OCI-LY7 (cell line): ENCODE results near the gene CTNS. TPM values are rescaled to one million over a fixed set of nuclear protein-coding genes. Genes with fewer than 3 reads are reported as not detected.

Experiments
- BruUV-seq: library from RNA; stranded (reverse); fragments of 400-500 nt; replicated peaks from 2 replicates; lab custom pipeline; 2021; lab: Mats Ljungman, UMichigan
- CTCF ChIA-PET: fragments of 300-600 bp; sonication (Branson Sonifier 250); formaldehyde crosslinking; loops from one replicate; lab custom pipeline; 2022; ENCODE audit warnings: antibody characterized with exemption; ENCODE audit not compliant: unreplicated experiment; lab: Charles Lee
- POLR2A ChIA-PET: fragments of 300-600 bp; sonication (Branson Sonifier 250); formaldehyde crosslinking; loops from one replicate; lab custom pipeline; 2022; ENCODE audit warnings: antibody characterized with exemption; lab: Charles Lee
- DNase-seq: peaks from one replicate; pipeline ENCODE4 v3.0.0-alpha.2; 2015; ENCODE audit warnings: low spot score
- H2AFZ ChIP-seq: fragments of 200-600 bp; sonication (generic), shearing (Covaris generic); 2 replicates; pipeline ENCODE4 v1.6.1; 2014; ENCODE audit warnings: mild to moderate bottlenecking, antibody characterized with exemption, low read length, moderate library complexity
- H3K27ac ChIP-seq: fragments of 200-600 bp; sonication (generic); 2 replicates; pipeline ENCODE4 v1.5.1; 2014; ENCODE audit warnings: mixed run types, low read depth, mild to moderate bottlenecking, moderate library complexity, low read length, inconsistent platforms; ENCODE audit not compliant: poor library complexity, severe bottlenecking
- H3K36me3 ChIP-seq: fragments of 200-600 bp; sonication (generic); 2 replicates; pipeline ENCODE4 v1.6.1; 2014; ENCODE audit warnings: mild to moderate bottlenecking, antibody characterized with exemption, low read length, moderate library complexity, mixed read lengths; ENCODE audit not compliant: insufficient read depth
- H3K4me1 ChIP-seq: fragments of 200-600 bp; sonication (generic); 2 replicates; pipeline ENCODE4 v1.5.1; 2014; ENCODE audit warnings: mild to moderate bottlenecking, low read length; ENCODE audit not compliant: insufficient read depth, poor library complexity, severe bottlenecking
- H3K4me2 ChIP-seq: fragments of 200-600 bp; sonication (generic); 2 replicates; pipeline ENCODE4 v1.6.1; 2014; ENCODE audit warnings: mild to moderate bottlenecking, low read length
- H3K4me3 ChIP-seq: fragments of 200-600 bp; sonication (generic); 2 replicates; pipeline ENCODE4 v1.5.1; 2014; ENCODE audit warnings: mild to moderate bottlenecking, low read depth, low read length; ENCODE audit not compliant: poor library complexity, severe bottlenecking
- H3K79me2 ChIP-seq: fragments of 200-600 bp; sonication (generic); 2 replicates; pipeline ENCODE4 v1.6.1; 2016; ENCODE audit warnings: low read depth, mild to moderate bottlenecking, low read length, moderate library complexity, mixed read lengths; ENCODE audit not compliant: insufficient read depth
- H3K9me2 ChIP-seq: fragments of 200-600 bp; sonication (generic); 2 replicates; pipeline ENCODE4 v1.6.1; 2016; ENCODE audit warnings: mild to moderate bottlenecking, low read length, mixed read lengths; ENCODE audit not compliant: insufficient read depth
- H3K9me3 ChIP-seq: fragments of 200-600 bp; sonication (generic); 2 replicates; pipeline ENCODE4 v1.6.1; 2014; ENCODE audit warnings: mild to moderate bottlenecking, mixed run types, low read length, mixed read lengths
- H4K20me1 ChIP-seq: fragments of 200-600 bp; sonication (generic); 2 replicates; pipeline ENCODE4 v1.6.1; 2014; ENCODE audit warnings: mild to moderate bottlenecking, antibody characterized with exemption, low read length, moderate library complexity, mixed read lengths; ENCODE audit not compliant: insufficient read depth
- EZH2phosphoT487 ChIP-seq: fragments of 200-600 bp; sonication (generic); IDR thresholded peaks from 2 replicates; pipeline ENCODE4 v1.6.1; 2018; ENCODE audit warnings: low read depth, borderline replicate concordance, mild to moderate bottlenecking, mixed run types, antibody characterized with exemption, low read length, moderate library complexity, mixed read lengths
- intact Hi-C: fragments of 100-400 bp; cut with micrococcal nuclease; formaldehyde crosslinking; loops from one replicate; pipeline ENCODE4 v1.10.0; 2022; ENCODE audit not compliant: unreplicated experiment
- total RNA-seq, 2 experiments: library from RNA; depleted of rRNA in 1 of 2; stranded (reverse); fragments of >200 nt in 1 of 2; shearing (Covaris generic) in 1 of 2; gene quantifications; 2 replicates each; pipeline ENCODE4 v1.2.3, GENCODE V29; 2014 to 2022
- TF ChIP-seq, protein P1 (sequence below): fragments of 200-600 bp; sonication (generic); conservative IDR thresholded peaks from 2 replicates; pipeline ENCODE4 v1.5.1; 2014; ENCODE audit warnings: mild to moderate bottlenecking, antibody characterized with exemption, low read length, moderate library complexity, mixed read lengths

Gene CTNS
- total RNA-seq, 2 experiments from 2014 or later, result 5.6 to 13.6 TPM

GRCh38 chr17:3657874-3658783 is 21.6 kb downstream of the CTNS start:
- Histone ChIP-seq H3K4me1 (no peaks in the 10 kb centered on the region), H3K79me2 (no peaks in the 10 kb centered on the region), H3K9me3 (no peaks in the 10 kb centered on the region), H3K27ac (no peak overlapping the region), H3K4me3 (no peak overlapping the region), H3K9me2 (no peaks in the 10 kb centered on the region), H3K36me3 (no peaks in the 10 kb centered on the region), H2AFZ (no peak overlapping the region), H3K4me2 (no peak overlapping the region), H4K20me1 (no peaks in the 10 kb centered on the region)
- no peak for DNase-seq
- ChIA-PET CTCF (interaction anchor here (0.6 kb wide), 1 partner anchor 901 kb away, joined by 3 read pairs; no protein-coding TSS in a partner anchor), POLR2A (no interaction called here)
- no peak for TF ChIP-seq EZH2phosphoT487
- TF ChIP-seq, protein P1, sequence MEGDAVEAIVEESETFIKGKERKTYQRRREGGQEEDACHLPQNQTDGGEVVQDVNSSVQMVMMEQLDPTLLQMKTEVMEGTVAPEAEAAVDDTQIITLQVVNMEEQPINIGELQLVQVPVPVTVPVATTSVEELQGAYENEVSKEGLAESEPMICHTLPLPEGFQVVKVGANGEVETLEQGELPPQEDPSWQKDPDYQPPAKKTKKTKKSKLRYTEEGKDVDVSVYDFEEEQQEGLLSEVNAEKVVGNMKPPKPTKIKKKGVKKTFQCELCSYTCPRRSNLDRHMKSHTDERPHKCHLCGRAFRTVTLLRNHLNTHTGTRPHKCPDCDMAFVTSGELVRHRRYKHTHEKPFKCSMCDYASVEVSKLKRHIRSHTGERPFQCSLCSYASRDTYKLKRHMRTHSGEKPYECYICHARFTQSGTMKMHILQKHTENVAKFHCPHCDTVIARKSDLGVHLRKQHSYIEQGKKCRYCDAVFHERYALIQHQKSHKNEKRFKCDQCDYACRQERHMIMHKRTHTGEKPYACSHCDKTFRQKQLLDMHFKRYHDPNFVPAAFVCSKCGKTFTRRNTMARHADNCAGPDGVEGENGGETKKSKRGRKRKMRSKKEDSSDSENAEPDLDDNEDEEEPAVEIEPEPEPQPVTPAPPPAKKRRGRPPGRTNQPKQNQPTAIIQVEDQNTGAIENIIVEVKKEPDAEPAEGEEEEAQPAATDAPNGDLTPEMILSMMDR, result no peak
- BruUV-seq, result no TSS peak
- intact Hi-C loops, result no loop called here

DNA sequence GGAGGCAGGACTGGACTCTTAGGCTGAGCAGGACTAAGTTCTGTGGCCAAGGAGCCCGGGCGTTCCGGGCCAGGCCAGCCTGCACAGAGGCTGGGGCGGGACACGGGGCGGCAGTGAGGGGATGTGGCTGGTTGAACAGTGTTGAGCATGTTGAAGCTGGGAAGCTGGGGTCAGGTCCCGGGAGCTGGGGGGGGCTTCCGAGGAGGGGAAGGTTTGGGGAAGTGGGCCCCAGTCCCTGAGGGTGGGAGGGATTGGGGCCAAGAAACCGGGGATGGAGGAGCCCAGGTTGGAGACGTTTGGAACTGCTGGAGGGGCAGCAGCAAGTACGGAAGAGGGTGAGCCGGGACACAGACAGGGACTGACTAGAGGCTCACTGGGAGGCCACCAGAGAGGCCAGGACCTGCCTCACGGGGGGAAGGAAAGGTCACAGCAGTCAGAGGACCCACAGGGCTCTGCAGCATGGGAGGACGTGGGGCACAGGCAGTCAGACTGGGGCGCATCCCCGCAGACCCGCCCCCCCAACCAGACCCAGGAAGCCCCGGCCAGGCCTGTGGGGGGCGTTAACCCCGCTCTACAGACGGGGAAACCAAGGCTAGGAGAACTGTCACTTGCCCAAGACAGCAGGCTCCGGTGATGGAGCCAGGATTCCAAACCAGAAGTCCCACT is 22.4 kb downstream of the CTNS start:
- Histone ChIP-seq H3K9me3 (no peaks in the 10 kb centered on the region), H3K4me3 (no peak overlapping the region), H3K9me2 (no peaks in the 10 kb centered on the region), H3K4me1 (no peaks in the 10 kb centered on the region), H3K27ac (no peak overlapping the region), H3K79me2 (no peaks in the 10 kb centered on the region), H3K36me3 (no peaks in the 10 kb centered on the region), H3K4me2 (no peak overlapping the region), H2AFZ (no peak overlapping the region), H4K20me1 (no peaks in the 10 kb centered on the region)
- CTCF ChIA-PET, result interaction anchor here (0.6 kb wide), 1 partner anchor 902 kb away, joined by 3 read pairs; no protein-coding TSS in a partner anchor
- no TSS peak for BruUV-seq
- intact Hi-C loops, result no loop called here
- TF ChIP-seq EZH2phosphoT487, result no peak
- TF ChIP-seq, protein P1, result no peak
- POLR2A ChIA-PET, result no interaction called here
- no peak for DNase-seq
